ENCODE measurements around the gene PGS1.
"Not testable (repeated sequence)": the region's sequence is repeated elsewhere in the genome, so short reads cannot be mapped to it uniquely, and the experiment has no call there.

Gene PGS1

GRCh38 chr17:78450696-78451345, 72.4 kb downstream of the PGS1 start:
- no peak for DNase-seq

- no peak for DNase-seq
These were observed 73.3 kb downstream of the PGS1 start for GRCh38 chr17:78451753-78452152.

GRCh38 chr17:78454346-78454745, 75.9 kb downstream of the PGS1 start:
- DNase-seq: no peak

- DNase-seq: no peak
These were observed 79.6 kb downstream of the PGS1 start for GRCh38 chr17:78458091-78458490.

GRCh38 chr17:78458736-78459335, 80.4 kb downstream of the PGS1 start:
- DNase-seq: no peak

GRCh38 chr17:78459696-78460095, 81.2 kb downstream of the PGS1 start:
- no peak for DNase-seq

- DNase-seq: no peak
These were observed 81.8 kb downstream of the PGS1 start for GRCh38 chr17:78460176-78460675.

GRCh38 chr17:78460951-78461798, 82.7 kb downstream of the PGS1 start:
- no peak for DNase-seq

- no peak for DNase-seq
These were observed 83.3 kb downstream of the PGS1 start for GRCh38 chr17:78461799-78462053.

- no peak for DNase-seq
These were observed 83.7 kb downstream of the PGS1 start for GRCh38 chr17:78462148-78462547.

GRCh38 chr17:78466109-78466785, 87.8 kb downstream of the PGS1 start:
- not testable (repeated sequence) for DNase-seq

GRCh38 chr17:78466786-78467715, 88.6 kb downstream of the PGS1 start:
- no peak for DNase-seq

GRCh38 chr17:78468366-78468765, 89.9 kb downstream of the PGS1 start:
- no peak for DNase-seq

GRCh38 chr17:78469443-78469842, 91.0 kb downstream of the PGS1 start:
- DNase-seq: no peak

GRCh38 chr17:78471635-78472034, 93.2 kb downstream of the PGS1 start:
- no peak for DNase-seq

- DNase-seq: no peak
These were observed 93.8 kb downstream of the PGS1 start for GRCh38 chr17:78472035-78472905.

- DNase-seq: no peak
These were observed 95.6 kb downstream of the PGS1 start for GRCh38 chr17:78473951-78474613.
